Dermis microvascular lymphatic vessel endothelial cell (primary cell): ENCODE data around the gene C1orf141. TPM values are rescaled to one million over a fixed set of nuclear protein-coding genes. Genes with fewer than 3 reads are reported as not detected.

Source experiments
- total RNA-seq: library from RNA; depleted of rRNA; stranded (reverse); fragments of >200 nt; gene quantifications from 2 replicates; pipeline ENCODE4 v1.2.1, GENCODE V29; 2014

Gene C1orf141
- total RNA-seq, 1 donor from 2014 or later, result not detected

Other genes starting within 250 kb of the C1orf141 start
- gene DNAI4, start 210.1 kb downstream of the C1orf141 start, total RNA-seq, result 1.8 and 1.9 TPM in 2 replicates
- 19.4 and 20.7 TPM in 2 replicates for gene MIER1, start 210.0 kb downstream of the C1orf141 start, total RNA-seq
- gene SLC35D1, start 80.8 kb downstream of the C1orf141 start, total RNA-seq, result 3.6 and 3.7 TPM in 2 replicates
- not detected in 2 replicates for gene IL23R, start 31.5 kb upstream of the C1orf141 start, total RNA-seq
- 0.13 TPM in 1 of 2 replicates, not detected in the other for gene IL12RB2, start 172.9 kb upstream of the C1orf141 start, total RNA-seq